NCI-H187 treated with DMSO at 0.1 percent for 48 hours (cell line): ENCODE data around the gene SP9.

Experiments
- DNase-seq: peaks from one replicate; lab custom pipeline; 2025; lab: John Stamatoyannopoulos, UW

SP9 gene

DNA sequence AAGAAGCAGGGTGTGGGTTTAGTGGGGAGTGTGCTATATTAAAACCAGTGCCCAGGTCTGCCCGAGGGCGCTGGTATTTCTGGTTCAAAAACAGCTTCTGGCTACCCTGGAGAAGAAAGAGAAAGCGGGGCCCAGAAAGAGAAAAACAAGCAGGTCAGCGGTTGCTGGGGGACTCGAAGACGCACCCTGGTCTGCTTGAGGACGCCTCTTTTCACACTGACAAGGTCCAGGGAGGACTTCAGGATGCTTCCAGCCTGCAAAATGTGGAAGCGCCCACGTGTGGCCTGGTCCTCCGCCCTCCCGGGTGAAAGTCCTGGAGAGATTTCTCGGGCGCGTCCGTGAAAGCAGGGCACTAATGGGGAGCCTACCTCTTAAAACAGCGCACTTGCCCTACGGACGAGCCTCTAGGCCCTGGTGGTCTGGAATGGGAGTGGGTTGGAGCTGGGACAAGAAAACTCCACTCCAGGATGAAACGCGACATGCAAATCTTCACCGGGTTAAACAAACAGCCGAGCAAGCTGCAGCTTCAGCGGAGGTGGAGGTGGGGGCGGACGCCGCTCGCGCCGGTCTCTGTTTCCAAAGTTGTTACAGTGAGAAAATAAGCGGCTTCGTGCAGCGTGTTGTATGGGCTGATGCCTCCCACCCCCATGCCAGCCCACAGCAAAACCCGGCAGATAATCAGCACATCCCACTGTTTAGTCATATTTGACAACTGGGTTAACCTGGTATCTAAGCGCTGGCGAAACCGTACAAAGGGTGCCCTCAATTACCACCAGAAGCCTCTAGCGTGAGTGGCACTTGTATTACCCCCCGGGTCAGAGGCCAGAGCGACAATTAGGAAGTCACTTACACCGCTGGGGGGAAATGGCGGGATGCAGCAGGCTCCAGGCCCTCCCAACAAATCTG is 1.1 kb upstream of the SP9 start:
- DNase-seq, result no peak

- DNase-seq, result no peak
Measured at GRCh38 chr2:174334278-174334715, 457 bp upstream of the SP9 start.

- DNase-seq, result no peak
Measured at GRCh38 chr2:174335254-174335987, 667 bp downstream of the SP9 start.

GRCh38 chr2:174335988-174336500 is 1.3 kb downstream of the SP9 start:
- DNase-seq, result no peak

GRCh38 chr2:174336501-174337336 is 2.0 kb downstream of the SP9 start:
- no peak for DNase-seq

DNA sequence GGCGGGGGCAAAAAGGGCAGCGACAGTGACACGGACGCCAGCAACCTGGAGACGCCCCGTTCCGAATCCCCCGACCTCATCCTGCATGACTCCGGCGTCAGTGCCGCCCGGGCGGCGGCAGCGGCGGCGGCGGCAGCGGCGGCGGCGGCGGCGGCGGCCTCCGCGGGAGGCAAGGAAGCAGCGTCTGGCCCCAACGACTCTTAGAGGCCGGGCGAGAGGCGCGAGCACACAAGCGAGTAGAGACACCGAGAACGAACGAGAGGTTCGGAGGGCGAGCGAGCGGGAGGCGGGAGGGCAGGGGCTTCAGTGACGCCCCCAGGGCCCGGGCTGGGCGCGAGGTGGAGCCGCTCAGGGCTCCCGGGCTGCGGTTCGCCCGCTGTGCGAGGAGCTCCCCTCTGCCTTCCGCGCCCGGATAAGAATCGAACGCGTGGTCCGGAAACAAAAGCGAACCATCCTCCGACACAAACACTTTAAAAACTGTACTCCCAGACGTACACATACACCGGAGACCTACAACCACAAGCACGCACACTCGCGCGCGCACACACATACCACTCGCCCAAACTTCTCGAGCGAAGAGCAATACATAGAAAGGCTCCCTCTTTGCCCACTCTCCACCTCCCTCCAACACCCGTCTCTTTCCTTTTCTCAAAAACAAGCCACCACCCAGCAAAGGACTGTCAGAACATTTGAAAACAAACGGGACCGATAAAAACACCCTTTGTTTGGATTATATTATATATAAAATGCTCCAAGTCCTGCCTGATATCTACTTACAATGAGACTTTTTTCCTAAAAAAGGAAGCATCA is 2.8 kb downstream of the SP9 start:
- no peak for DNase-seq

DNA sequence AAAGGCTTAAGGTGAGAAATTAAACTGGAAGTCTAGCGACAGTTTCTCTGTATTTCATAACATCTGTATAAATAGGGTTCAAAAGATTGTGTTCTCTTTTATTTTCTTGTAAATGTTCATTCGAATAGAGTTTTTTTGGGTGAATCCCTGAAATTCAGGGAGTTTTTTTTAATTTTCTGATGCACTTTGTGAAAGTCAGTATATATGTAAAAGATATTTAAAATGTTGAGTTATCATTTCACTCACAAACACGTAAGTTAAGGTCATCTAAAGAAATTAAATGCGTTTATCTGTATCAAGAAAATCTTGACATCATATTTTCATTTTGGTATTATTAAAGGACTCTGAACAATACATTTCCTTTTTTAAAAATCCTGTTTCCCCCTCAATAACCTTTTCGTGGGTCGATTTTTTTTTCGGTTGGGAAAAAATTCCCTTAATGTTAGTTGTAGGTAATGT is 3.4 kb downstream of the SP9 start:
- DNase-seq, result no peak

DNA sequence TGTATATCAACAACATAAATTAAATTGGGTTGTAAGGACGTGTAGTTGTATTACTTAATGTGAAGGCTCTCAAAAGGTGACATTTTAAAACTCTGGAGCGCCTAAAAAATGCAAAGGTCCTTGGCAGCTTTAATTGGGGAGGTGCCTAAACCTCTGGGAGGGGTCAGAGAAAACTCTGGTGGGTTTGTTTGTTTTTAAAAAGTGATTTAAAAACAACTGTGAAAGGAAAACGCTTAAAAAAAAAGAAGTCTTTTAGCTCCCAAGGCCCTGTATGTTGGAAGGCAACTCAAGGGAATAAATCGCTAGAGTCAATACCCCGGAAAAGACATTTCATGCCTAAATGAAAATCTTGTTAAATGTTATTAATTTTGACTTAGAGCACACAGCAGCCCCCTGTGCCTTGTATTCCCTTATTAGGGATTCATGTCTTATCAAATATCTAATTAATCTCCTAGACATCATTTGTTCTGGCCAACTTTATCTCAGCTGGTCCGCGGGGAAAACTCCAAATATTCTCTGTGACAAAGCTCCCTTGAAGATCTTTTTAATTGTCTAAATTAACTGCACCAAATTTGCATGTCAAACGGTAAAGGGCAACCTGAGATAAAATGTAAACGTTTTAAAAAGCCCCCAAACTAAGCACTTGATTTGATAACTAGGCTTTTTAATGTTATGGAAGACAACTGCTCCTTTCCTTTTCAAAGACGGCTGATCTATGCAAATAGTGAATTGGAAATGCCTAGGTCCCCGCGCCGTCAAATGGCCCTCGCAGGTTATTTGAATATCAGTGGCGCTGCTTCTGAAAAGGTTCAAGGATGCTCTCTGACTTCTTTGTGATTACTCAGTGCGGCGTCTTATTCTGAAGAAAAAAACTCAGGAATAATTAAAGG is 4.2 kb downstream of the SP9 start:
- DNase-seq, result no peak

- no peak for DNase-seq
Measured at GRCh38 chr2:174339561-174340399, 5.0 kb downstream of the SP9 start.

- no peak for DNase-seq
Measured at GRCh38 chr2:174340400-174341292, 5.9 kb downstream of the SP9 start.

DNA sequence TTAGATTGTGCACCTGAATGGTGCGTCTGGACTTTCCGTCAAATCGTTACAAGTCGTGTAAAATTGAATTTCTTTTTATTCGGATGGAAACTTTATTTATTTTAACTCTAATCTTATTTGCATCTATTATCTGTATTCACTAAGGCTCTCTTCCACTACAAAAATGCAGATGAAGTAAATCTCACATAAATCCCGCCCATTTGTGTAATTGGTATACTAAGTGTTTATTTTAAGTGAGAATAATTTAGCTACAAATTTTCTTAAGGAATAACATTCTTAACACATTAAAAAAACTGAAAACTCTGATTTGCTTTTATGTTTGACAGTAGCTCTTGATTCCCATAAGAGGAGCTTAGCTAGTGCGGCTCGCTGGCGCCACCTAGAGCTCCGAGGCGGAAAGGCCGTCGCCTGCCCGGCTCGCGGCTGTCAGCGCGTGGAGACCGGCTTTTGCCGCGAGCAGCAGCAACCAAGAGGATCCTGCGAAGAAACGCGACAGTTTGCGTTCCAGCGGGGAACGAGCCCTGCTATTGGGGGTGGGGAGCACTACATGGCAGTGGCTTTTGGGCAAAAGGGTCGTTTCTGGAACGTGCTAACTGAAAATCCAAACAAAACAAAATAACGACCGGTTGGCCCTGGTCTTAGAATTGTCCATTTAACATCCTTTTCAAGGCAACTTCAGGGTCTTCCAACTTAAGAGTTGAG is 6.7 kb downstream of the SP9 start:
- no peak for DNase-seq

- no peak for DNase-seq
Measured at GRCh38 chr2:174341995-174342685, 7.4 kb downstream of the SP9 start.

GRCh38 chr2:174342686-174343342 is 8.1 kb downstream of the SP9 start:
- DNase-seq, result no peak

GRCh38 chr2:174343343-174343622 is 8.5 kb downstream of the SP9 start:
- no peak for DNase-seq

GRCh38 chr2:174343623-174344455 is 9.1 kb downstream of the SP9 start:
- no peak for DNase-seq
